HCT116 (cell line): ENCODE data around the gene RFX2. TPM values are rescaled to one million over a fixed set of nuclear protein-coding genes. Genes with fewer than 3 reads are reported as not detected.

Experiments
- ATAC-seq: fragments of 200-7000 bp; cut with Tn5 transposase; 2 replicates; pipeline ENCODE4 v1.9.1; 2020; ENCODE audit warnings: mild to moderate bottlenecking, moderate library complexity
- BruUV-seq: library from RNA; stranded (reverse); fragments of 400-500 nt; replicated peaks from 2 replicates; lab custom pipeline; 2021; lab: Mats Ljungman, UMichigan
- CTCF ChIA-PET: fragments of 300-600 bp; sonication (Branson Sonifier 250); formaldehyde crosslinking; loops from one replicate; lab custom pipeline; 2021; ENCODE audit warnings: antibody characterized with exemption; lab: Charles Lee
- POLR2A ChIA-PET: fragments of 300-600, 350-600 bp; sonication (Branson Sonifier 250); formaldehyde crosslinking; loops from one replicate; lab custom pipeline; 2021; ENCODE audit warnings: antibody characterized with exemption; lab: Charles Lee
- RAD21 ChIA-PET, 2 experiments: fragments of 300-600 bp; sonication (Branson Sonifier 250); formaldehyde crosslinking; loops; one replicate each; lab custom pipeline; 2023; ENCODE audit warnings: low total read pairs in 2 of 2; ENCODE audit not compliant: uncharacterized antibody in 2 of 2, unreplicated experiment in 2 of 2, low non-redundant PET in 1 of 2; lab: Charles Lee
- DNase-seq: peaks from one replicate; pipeline ENCODE4 v3.0.0-alpha.2; 2010; ENCODE audit warnings: low read depth, low spot score
- H2AFZ ChIP-seq: fragments of 200-600 bp; shearing (Covaris generic), sonication (generic); 2 replicates; pipeline ENCODE4 v1.6.1; 2017; ENCODE audit warnings: low read depth, mixed run types, mixed read lengths, antibody characterized with exemption, low read length; ENCODE audit not compliant: poor library complexity, severe bottlenecking
- H3K27ac ChIP-seq: 2 replicates; pipeline ENCODE4 v1.5.1; 2012; ENCODE audit warnings: low read depth, low read length
- H3K27me3 ChIP-seq: fragments of 200-600 bp; sonication (generic); 2 replicates; pipeline ENCODE4 v1.6.1; 2016; ENCODE audit warnings: mixed run types, low read length, mixed read lengths; ENCODE audit not compliant: insufficient read depth
- H3K36me3 ChIP-seq, 2 experiments: fragments of 200-500 bp in 1 of 2; fragments of 200-600 bp in 1 of 2; sonication (Bioruptor generic) in 1 of 2; sonication (generic) in 1 of 2; 2 replicates each; pipeline versions ENCODE4 v1.5.1 to v1.6.1; 2014 to 2016; ENCODE audit warnings: low read length in 2 of 2, inconsistent platforms in 1 of 2, mixed read lengths in 1 of 2, mixed run types in 1 of 2; ENCODE audit not compliant: insufficient read depth in 2 of 2, control insufficient read depth in 1 of 2
- H3K4me1 ChIP-seq, 2 experiments: fragments of 200-600 bp in 1 of 2; sonication (generic) in 1 of 2; 2 replicates each; pipeline versions ENCODE4 v1.5.1 to v1.6.1; 2012 to 2017; ENCODE audit warnings: low read length in 2 of 2, inconsistent platforms in 1 of 2, mild to moderate bottlenecking in 1 of 2, mixed read lengths in 1 of 2, mixed run types in 1 of 2, moderate library complexity in 1 of 2; ENCODE audit not compliant: insufficient read depth in 2 of 2, control insufficient read depth in 1 of 2
- H3K4me2 ChIP-seq: fragments of 200-600 bp; sonication (generic); 2 replicates; pipeline ENCODE4 v1.6.1; 2017; ENCODE audit warnings: mixed run types, low read length, mixed read lengths
- H3K4me3 ChIP-seq, 2 experiments: fragments of 200-600 bp in 1 of 2; sonication (generic) in 1 of 2; replicated peaks in 1 of 2; 2 replicates each; pipeline ENCODE4 v1.5.1; 2011 to 2016; ENCODE audit warnings: low read length in 2 of 2, control low read depth in 1 of 2, low read depth in 1 of 2, mild to moderate bottlenecking in 1 of 2, mixed read lengths in 1 of 2, mixed run types in 1 of 2
- H3K79me2 ChIP-seq: fragments of 200-600 bp; sonication (generic); 2 replicates; pipeline ENCODE4 v1.6.1; 2017; ENCODE audit warnings: mild to moderate bottlenecking, mixed run types, low read length, moderate library complexity, mixed read lengths; ENCODE audit not compliant: insufficient read depth
- H3K9ac ChIP-seq: fragments of 200-600 bp; sonication (generic); 2 replicates; pipeline ENCODE4 v1.6.1; 2016; ENCODE audit warnings: low read length, mixed read lengths
- H3K9me2 ChIP-seq: fragments of 200-600 bp; sonication (generic), shearing (Covaris generic); 2 replicates; pipeline ENCODE4 v1.6.1; 2017; ENCODE audit warnings: mixed run types, mild to moderate bottlenecking, moderate library complexity; ENCODE audit not compliant: insufficient read depth
- H3K9me3 ChIP-seq, 2 experiments: fragments of 200-500 bp in 1 of 2; fragments of 200-600 bp in 1 of 2; sonication (Bioruptor generic) in 1 of 2; sonication (generic) in 1 of 2; 2 replicates each; pipeline ENCODE4 v1.6.1; 2014 to 2017; ENCODE audit warnings: low read length in 2 of 2, mixed read lengths in 2 of 2, inconsistent platforms in 1 of 2, low read depth in 1 of 2, mild to moderate bottlenecking in 1 of 2, mixed run types in 1 of 2, moderate library complexity in 1 of 2; ENCODE audit not compliant: control insufficient read depth in 1 of 2, insufficient read depth in 1 of 2
- H4K20me1 ChIP-seq: fragments of 200-600 bp; sonication (generic), shearing (Covaris generic); 2 replicates; pipeline ENCODE4 v1.6.1; 2017; ENCODE audit warnings: mixed run types, mild to moderate bottlenecking, moderate library complexity; ENCODE audit not compliant: insufficient read depth
- EGR1 ChIP-seq: IDR thresholded peaks from 2 replicates; pipeline ENCODE4 v1.6.1; 2012; ENCODE audit warnings: low read depth
- ELF1 ChIP-seq: IDR thresholded peaks from 2 replicates; pipeline ENCODE4 v1.6.1; 2012; ENCODE audit warnings: low read depth, borderline replicate concordance
- EZH2phosphoT487 ChIP-seq: fragments of 200-600 bp; IDR thresholded peaks from 2 replicates; pipeline ENCODE4 v1.6.1; 2018; ENCODE audit warnings: antibody characterized with exemption, borderline replicate concordance
- JUND ChIP-seq: IDR thresholded peaks from 2 replicates; pipeline ENCODE4 v1.6.1; 2012
- MAX ChIP-seq: IDR thresholded peaks from 2 replicates; pipeline ENCODE4 v1.6.1; 2012
- POLR2A ChIP-seq: IDR thresholded peaks from 2 replicates; pipeline ENCODE4 v1.7.0; 2011; ENCODE audit warnings: borderline replicate concordance; ENCODE audit not compliant: insufficient read depth, insufficient read length; ENCODE audit errors: extremely low read depth
- POLR2AphosphoS5 ChIP-seq: IDR thresholded peaks from 2 replicates; pipeline ENCODE4 v1.6.1; 2011; ENCODE audit warnings: mild to moderate bottlenecking, low read depth, low read length, moderate library complexity
- REST ChIP-seq: IDR thresholded peaks from 2 replicates; pipeline ENCODE4 v1.6.1; 2012; ENCODE audit warnings: low read depth
- SIN3A ChIP-seq: IDR thresholded peaks from 2 replicates; pipeline ENCODE4 v1.6.1; 2012; ENCODE audit warnings: low read depth
- SP1 ChIP-seq: IDR thresholded peaks from 2 replicates; pipeline ENCODE4 v1.6.1; 2012; ENCODE audit warnings: low read depth
- intact Hi-C: fragments of 100-400 bp; cut with micrococcal nuclease; formaldehyde crosslinking; loops from 2 replicates; pipeline ENCODE4 v1.10.0; 2022
- total RNA-seq: library from RNA; stranded (reverse); gene quantifications from one replicate; pipeline ENCODE4 v1.2.1, GENCODE V29; 2021; ENCODE audit not compliant: unreplicated experiment

Gene RFX2
- total RNA-seq, 1 experiment from 2014 or later: 13.7 TPM

- no peak for TF ChIP-seq REST
- TF ChIP-seq POLR2A: peak; percentile 68
- peak; percentile 99 for TF ChIP-seq MAX
- TF ChIP-seq ELF1: no peak
- peak; percentile 81 for TF ChIP-seq POLR2AphosphoS5
Observed at GRCh38 chr19:5977785-5978605, 132.3 kb downstream of the RFX2 start, which contains the start of gene RANBP3 (continued).

- TF ChIP-seq SIN3A: no peak; the same call in 1 of the 2 replicates
- TF ChIP-seq JUND: no peak
- no peak for TF ChIP-seq REST
- no peak for TF ChIP-seq MAX
- no peak for TF ChIP-seq EZH2phosphoT487
- no peak for TF ChIP-seq EGR1
- no peak for TF ChIP-seq SP1
- DNase-seq: no peak
- intact Hi-C loops: no loop called here
- H3K4me3 ChIP-seq: peak overlapping the region; percentile 93 to 96
- H3K9me3 ChIP-seq: no peaks in the 10 kb centered on the region
- POLR2A ChIA-PET: interaction anchor here (0.6 to 0.9 kb wide), 2 partner anchors 9 to 11 kb away, joined by 3 read pairs; no protein-coding TSS in a partner anchor
- BruUV-seq: no TSS peak
- no peak overlapping the region for H2AFZ ChIP-seq
- no peaks in the 10 kb centered on the region for H4K20me1 ChIP-seq
- H3K4me2 ChIP-seq: peak overlapping the region; percentile 92
- H3K4me1 ChIP-seq: peaks cover 7 to 22% of the 10 kb centered on the region in 2 experiments
- RAD21 ChIA-PET: interaction anchor here in 1 of 2 experiments (1.5 kb wide), 1 partner anchor 173 kb away, joined by 3 read pairs; no protein-coding TSS in a partner anchor
- CTCF ChIA-PET: interaction anchor here (0.9 to 4.3 kb wide), 4 partner anchors 9 to 74 kb away, joined by 3 to 20 read pairs (median 8); partner anchors contain the start of gene NDUFA11
- no peaks in the 10 kb centered on the region for H3K27me3 ChIP-seq
- H3K36me3 ChIP-seq: peaks cover 2 to 18% of the 10 kb centered on the region in 2 experiments; a peak in 3 of 4 replicates
- peak overlapping the region; percentile 76 for H3K27ac ChIP-seq
- H3K9ac ChIP-seq: peak overlapping the region; percentile 97
- H3K9me2 ChIP-seq: no peaks in the 10 kb centered on the region
- peaks cover 75% of the 10 kb centered on the region for H3K79me2 ChIP-seq
- peak; percentile 19; the same call in 1 of the 2 replicates for ATAC-seq
Observed at GRCh38 chr19:5977222-5977784, 133.0 kb downstream of the RFX2 start.
